Endothelial cell of umbilical vein (primary cell): Measurements from ENCODE around the gene GSTCD. TPM values are rescaled to one million over a fixed set of nuclear protein-coding genes. Genes with fewer than 3 reads are reported as not detected.

ENCODE experiments used
- BruUV-seq: library from RNA; stranded (reverse); fragments of 400-500 nt; replicated peaks from 2 replicates; lab custom pipeline; 2021; lab: Mats Ljungman, UMichigan
- CTCF ChIA-PET: fragments of 300-600, 350-600 bp; sonication (Branson Sonifier 250); formaldehyde crosslinking; loops from one replicate; lab custom pipeline; 2021; ENCODE audit warnings: antibody characterized with exemption, inconsistent platforms; lab: Charles Lee
- POLR2A ChIA-PET: fragments of 300-600, 350-600 bp; sonication (Branson Sonifier 250); formaldehyde crosslinking; loops from one replicate; lab custom pipeline; 2021; ENCODE audit warnings: antibody characterized with exemption, inconsistent platforms; lab: Charles Lee
- DNase-seq: peaks from one replicate; pipeline ENCODE4 v3.0.0-alpha.2; 2011; ENCODE audit warnings: low read depth, low spot score
- FAIRE-seq: peaks from 2 replicates; lab custom pipeline; 2011; peaks lifted over from hg19 to GRCh38; lab: Jason Lieb, UNC
- H2AFZ ChIP-seq: 2 replicates; pipeline ENCODE4 v1.6.0; 2012; ENCODE audit warnings: low read depth, low read length, control low read depth, inconsistent platforms
- H3K27ac ChIP-seq: 2 replicates; pipeline ENCODE4 v1.5.1; 2011; ENCODE audit warnings: low read depth, mild to moderate bottlenecking, control low read depth, low read length, moderate library complexity; ENCODE audit not compliant: insufficient read depth
- H3K27me3 ChIP-seq, 2 experiments: 2 replicates each; pipeline versions ENCODE4 v1.6.0 to v1.6.1; 2011; ENCODE audit warnings: low read length in 2 of 2, mixed read lengths in 1 of 2; ENCODE audit not compliant: control insufficient read depth in 2 of 2, insufficient read depth in 2 of 2
- H3K36me3 ChIP-seq, 2 experiments: 2 replicates in 1 of 2; 3 replicates in 1 of 2; pipeline ENCODE4 v1.5.1; 2011; ENCODE audit warnings: low read length in 2 of 2, mild to moderate bottlenecking in 1 of 2, moderate library complexity in 1 of 2; ENCODE audit not compliant: control insufficient read depth in 2 of 2, insufficient read depth in 2 of 2; ENCODE audit errors: extremely low read depth in 1 of 2
- H3K4me1 ChIP-seq: 3 replicates; pipeline ENCODE4 v1.5.1; 2011; ENCODE audit warnings: mild to moderate bottlenecking, low read length; ENCODE audit not compliant: control insufficient read depth, insufficient read depth; ENCODE audit errors: extremely low read depth
- H3K4me2 ChIP-seq: 2 replicates; pipeline ENCODE4 v1.6.1; 2011; ENCODE audit warnings: low read length, control low read depth, mixed read lengths; ENCODE audit not compliant: insufficient read depth
- H3K4me3 ChIP-seq, 3 experiments: fragments of 200-600 bp in 1 of 3; sonication (generic), shearing (Covaris generic) in 1 of 3; replicated peaks in 1 of 3; 2 replicates each; pipeline ENCODE4 v1.5.1; 2011 to 2016; ENCODE audit warnings: control low read depth in 3 of 3, low read length in 3 of 3, mild to moderate bottlenecking in 2 of 3, inconsistent platforms in 1 of 3, low read depth in 1 of 3, moderate library complexity in 1 of 3; ENCODE audit not compliant: insufficient read depth in 1 of 3
- H3K79me2 ChIP-seq: 2 replicates; pipeline ENCODE4 v1.6.0; 2012; ENCODE audit warnings: low read length, inconsistent platforms; ENCODE audit not compliant: control insufficient read depth, insufficient read depth
- H3K9ac ChIP-seq: replicated peaks from 2 replicates; pipeline ENCODE3; 2011; ENCODE audit warnings: low read length, control low read depth; ENCODE audit not compliant: insufficient read depth; ENCODE audit errors: extremely low read depth
- H3K9me1 ChIP-seq: replicated peaks from 3 replicates; pipeline ENCODE4 v1.6.0; 2011; ENCODE audit warnings: mild to moderate bottlenecking, low read length; ENCODE audit not compliant: control insufficient read depth, insufficient read depth; ENCODE audit errors: extremely low read depth
- H3K9me3 ChIP-seq: replicated peaks from 2 replicates; pipeline ENCODE4 v1.5.1; 2012; ENCODE audit warnings: low read length, inconsistent platforms; ENCODE audit not compliant: control insufficient read depth, insufficient read depth
- H4K20me1 ChIP-seq: replicated peaks from 2 replicates; pipeline ENCODE3; 2011; ENCODE audit warnings: mild to moderate bottlenecking, low read length; ENCODE audit not compliant: control insufficient read depth, insufficient read depth; ENCODE audit errors: extremely low read depth
- CTCF ChIP-seq, 2 donors: IDR thresholded peaks; 1 replicate in 1 of 2; 2 replicates in 1 of 2; pipeline ENCODE4 v1.5.1; 2011; ENCODE audit warnings: low read length in 2 of 2, mild to moderate bottlenecking in 2 of 2, moderate library complexity in 2 of 2, control low read depth in 1 of 2, inconsistent platforms in 1 of 2, low read depth in 1 of 2; ENCODE audit not compliant: insufficient read depth in 1 of 2; ENCODE audit errors: extremely low read depth in 1 of 2
- EZH2 ChIP-seq: IDR thresholded peaks from 2 replicates; pipeline ENCODE4 v1.6.1; 2012; ENCODE audit warnings: borderline replicate concordance, low read depth, mild to moderate bottlenecking, moderate library complexity, low read length, inconsistent platforms; ENCODE audit not compliant: severe bottlenecking
- FOS ChIP-seq: IDR thresholded peaks from 2 replicates; pipeline ENCODE4 v1.6.1; 2011; ENCODE audit warnings: mild to moderate bottlenecking, low read length, moderate library complexity, borderline replicate concordance; ENCODE audit not compliant: insufficient read depth
- GATA2 ChIP-seq: IDR thresholded peaks from 2 replicates; pipeline ENCODE4 v1.7.0; 2011; ENCODE audit warnings: low read depth, mild to moderate bottlenecking, moderate library complexity, mixed read lengths, low read length; ENCODE audit not compliant: insufficient read length, insufficient read depth
- JUN ChIP-seq: IDR thresholded peaks from 2 replicates; pipeline ENCODE4 v1.6.1; 2011; ENCODE audit warnings: borderline replicate concordance, low read depth; ENCODE audit not compliant: insufficient read length, insufficient read depth
- MAX ChIP-seq: IDR thresholded peaks from 2 replicates; pipeline ENCODE4 v1.6.1; 2011; ENCODE audit not compliant: insufficient read depth, insufficient read length
- MYC ChIP-seq: IDR thresholded peaks from one replicate; pipeline ENCODE4 v1.6.1; 2011; ENCODE audit warnings: mild to moderate bottlenecking, low read depth, low read length
- POLR2A ChIP-seq: IDR thresholded peaks from 2 replicates; pipeline ENCODE4 v1.6.1; 2012; ENCODE audit warnings: low read depth, mild to moderate bottlenecking, control low read depth, low read length
- POLR2AphosphoS5 ChIP-seq: IDR thresholded peaks from 2 replicates; pipeline ENCODE4 v1.6.1; 2012; ENCODE audit warnings: low read depth, mild to moderate bottlenecking, control low read depth, low read length, moderate library complexity; ENCODE audit not compliant: insufficient read depth
- dilution Hi-C: fragments of 300-500 bp; cut with MboI; formaldehyde crosslinking; loops from one replicate; pipeline ENCODE4 v1.15.0; 2019; ENCODE audit warnings: low sequenced_read_pairs; ENCODE audit not compliant: extremely low pct_ligation_motif_present
- intact Hi-C: fragments of 100-400 bp; cut with micrococcal nuclease; formaldehyde crosslinking; loops from one replicate; pipeline ENCODE4 v1.10.0; 2022
- polyA plus RNA-seq, 4 experiments: library from polyadenylated mRNA; depleted of rRNA in 3 of 4; stranded (reverse) in 3 of 4; unstranded in 1 of 4; fragments of >200 nt; gene quantifications; 2 replicates each; pipeline versions ENCODE4 v1.2.1 to v1.2.3, GENCODE V29; 2011 to 2012; ENCODE audit warnings: missing spikeins in 1 of 4
- total RNA-seq: library from RNA; stranded (reverse); gene quantifications from 2 replicates; pipeline ENCODE4 v1.2.3, GENCODE V29; 2021

Gene GSTCD
- total and polyA plus RNA-seq, 2 donors (not counting 3 experiments of a cell fraction or from before 2014, with no cell fraction given), result 3.3 to 11.3 TPM

GRCh38 chr4:105797225-105797624 is 88.6 kb downstream of the GSTCD start:
- TF ChIP-seq CTCF (IDR thresholded peaks at IDR 0.05; ENCODE audit: extremely low read depth in 1 of 2, insufficient read depth in 1 of 2, low read depth in 1 of 2, low read length in 2 of 2), result no peak
- TF ChIP-seq EZH2, result no peak
- TF ChIP-seq JUN, result no peak
- no peak for TF ChIP-seq MAX
- TF ChIP-seq MYC, result no peak
- TF ChIP-seq FOS, result no peak
- no peak for TF ChIP-seq POLR2A
- TF ChIP-seq GATA2, result no peak
- no peak for TF ChIP-seq POLR2AphosphoS5
- Histone ChIP-seq H3K79me2 (no peaks in the 10 kb centered on the region), H2AFZ (no peak overlapping the region), H3K27ac (no peak overlapping the region), H3K27me3 (no peaks in the 10 kb centered on the region), H3K4me1 (no peaks in the 10 kb centered on the region), H3K4me2 (no peak overlapping the region), H3K4me3 (no peak overlapping the region), H3K9me3 (no peaks in the 10 kb centered on the region), H3K9me1 (no peaks in the 10 kb centered on the region), H3K36me3 (no peaks in the 10 kb centered on the region), H4K20me1 (no peaks in the 10 kb centered on the region), H3K9ac (no peak overlapping the region)
- intact Hi-C loops, result no loop called here
- dilution Hi-C loops, result no loop called here
- no peak for DNase-seq
- ChIA-PET POLR2A (no interaction called here), CTCF (no interaction called here)
- no TSS peak for BruUV-seq
- FAIRE-seq, result no peak
